PC-9 (cell line): ENCODE results near the gene MORC2. TPM values are rescaled to one million over a fixed set of nuclear protein-coding genes. Genes with fewer than 3 reads are reported as not detected.

Experiments
- BruUV-seq: library from RNA; stranded (reverse); fragments of 400-500 nt; replicated peaks from 2 replicates; lab custom pipeline; 2021; lab: Mats Ljungman, UMichigan
- CTCF ChIA-PET: fragments of 300-600 bp; sonication (Branson Sonifier 250); formaldehyde crosslinking; loops from one replicate; lab custom pipeline; 2022; ENCODE audit warnings: antibody characterized with exemption; lab: Charles Lee
- POLR2A ChIA-PET: fragments of 300-600 bp; sonication (Branson Sonifier 250); formaldehyde crosslinking; loops from one replicate; lab custom pipeline; 2022; ENCODE audit warnings: antibody characterized with exemption; ENCODE audit not compliant: unreplicated experiment; lab: Charles Lee
- DNase-seq, 2 experiments: peaks; one replicate each; pipeline versions ENCODE4 v3.0.0 to v3.0.0-alpha.2; 2015 to 2022; ENCODE audit warnings: mixed read lengths in 1 of 2
- H2AFZ ChIP-seq: fragments of 200-600 bp; sonication (generic); 2 replicates; pipeline ENCODE4 v1.8.1; 2017; ENCODE audit warnings: antibody characterized with exemption
- H3F3A ChIP-seq: fragments of 200-600 bp; sonication (generic); 2 replicates; pipeline ENCODE4 v1.8.1; 2017; ENCODE audit warnings: antibody characterized with exemption, mild to moderate bottlenecking, low read depth; ENCODE audit not compliant: insufficient read depth
- H3K27ac ChIP-seq: fragments of 200-600 bp; sonication (generic); 2 replicates; pipeline ENCODE4 v1.6.1; 2016; ENCODE audit warnings: mixed run types
- H3K27me3 ChIP-seq: fragments of 200-600 bp; sonication (generic); 2 replicates; pipeline ENCODE4 v1.6.1; 2016; ENCODE audit warnings: low read depth, mixed run types; ENCODE audit not compliant: insufficient read depth
- H3K36me3 ChIP-seq: fragments of 200-600 bp; sonication (generic); 2 replicates; pipeline ENCODE4 v1.6.1; 2016; ENCODE audit warnings: low read depth, mixed run types
- H3K4me1 ChIP-seq: fragments of 200-600 bp; sonication (generic); replicated peaks from 2 replicates; pipeline ENCODE4 v1.6.1; 2016; ENCODE audit warnings: mixed run types; ENCODE audit not compliant: insufficient read depth
- H3K4me2 ChIP-seq: fragments of 200-600 bp; sonication (generic); 2 replicates; pipeline ENCODE4 v1.6.1; 2017; ENCODE audit warnings: mixed run types
- H3K4me3 ChIP-seq: fragments of 200-600 bp; sonication (generic); 2 replicates; pipeline ENCODE4 v1.6.1; 2016; ENCODE audit warnings: mixed run types
- H3K79me2 ChIP-seq: fragments of 200-600 bp; sonication (generic); 2 replicates; pipeline ENCODE4 v1.6.1; 2017; ENCODE audit warnings: low read depth, mixed run types
- H3K9me2 ChIP-seq: fragments of 200-600 bp; sonication (generic); 2 replicates; pipeline ENCODE4 v1.8.1; 2017; ENCODE audit warnings: mild to moderate bottlenecking; ENCODE audit not compliant: insufficient read depth
- H3K9me3 ChIP-seq: fragments of 200-600 bp; sonication (generic); 2 replicates; pipeline ENCODE4 v1.8.1; 2016; ENCODE audit warnings: low read depth; ENCODE audit not compliant: insufficient read depth
- H4K20me1 ChIP-seq: fragments of 200-600 bp; sonication (generic); 2 replicates; pipeline ENCODE4 v1.8.1; 2017; ENCODE audit not compliant: insufficient read depth
- EZH2 ChIP-seq: fragments of 200-600 bp; sonication (generic); IDR thresholded peaks from 2 replicates; pipeline ENCODE4 v1.8.0; 2017; ENCODE audit warnings: antibody characterized with exemption, low read depth
- intact Hi-C: fragments of 100-400 bp; cut with micrococcal nuclease; formaldehyde crosslinking; loops from one replicate; pipeline ENCODE4 v1.10.0; 2022; ENCODE audit not compliant: unreplicated experiment
- total RNA-seq: library from RNA; stranded (reverse); gene quantifications from 2 replicates; pipeline ENCODE4 v1.2.3, GENCODE V29; 2021
- TF ChIP-seq, protein P1 (sequence below): fragments of 200-600 bp; sonication (generic); conservative IDR thresholded peaks from 2 replicates; pipeline ENCODE4 v1.6.1; 2017; ENCODE audit warnings: mixed run types, antibody characterized with exemption, mild to moderate bottlenecking, moderate library complexity

Gene MORC2
- total RNA-seq, 1 experiment from 2014 or later, result 39.8 TPM

DNA sequence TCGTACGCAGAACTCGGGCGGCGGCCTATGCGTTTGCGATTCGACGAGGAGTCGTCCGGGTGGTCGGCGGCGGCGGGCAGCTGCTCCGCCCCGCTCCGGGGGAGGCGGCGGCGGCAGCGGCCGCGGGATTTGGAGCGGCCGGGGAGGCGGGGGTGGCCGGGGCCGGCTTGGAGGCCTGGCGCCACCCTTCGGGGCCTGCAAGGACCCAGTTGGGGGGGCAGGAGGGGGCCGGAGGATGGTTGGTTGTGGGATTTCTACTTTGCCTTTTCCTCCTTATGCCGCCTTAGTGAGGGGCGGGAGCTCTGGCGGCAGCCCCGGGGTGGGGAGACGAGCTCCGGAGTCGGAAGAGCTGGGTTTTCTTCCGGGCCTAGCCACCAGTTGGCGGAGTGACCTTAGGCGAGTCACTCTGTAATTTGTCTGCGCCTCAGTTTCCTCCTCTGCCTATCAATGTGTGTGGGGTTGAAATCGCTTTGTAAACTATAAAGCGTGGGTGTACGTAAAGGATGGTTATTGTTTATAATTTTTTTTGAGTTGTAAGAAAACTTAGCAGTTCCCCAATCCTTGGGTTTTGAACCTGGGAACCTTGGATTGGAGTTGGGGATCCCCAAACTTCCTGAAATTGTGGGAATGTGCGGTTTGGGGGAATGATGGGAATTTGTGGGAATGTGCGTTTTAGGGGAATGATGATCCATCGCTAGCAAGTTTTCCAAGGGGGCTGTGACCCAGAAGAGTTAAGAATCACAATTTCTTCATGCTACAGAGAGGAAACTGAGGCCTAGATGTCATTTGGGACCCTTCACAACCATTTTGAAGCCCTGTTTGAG lies 1.2 kb upstream of the MORC2 start:
- peaks cover 75% of the 10 kb centered on the region for H3K36me3 ChIP-seq
- no peaks in the 10 kb centered on the region for H3K9me2 ChIP-seq
- H3K79me2 ChIP-seq, result peaks cover 94% of the 10 kb centered on the region
- H3K4me1 ChIP-seq, result peaks cover 32% of the 10 kb centered on the region; the same call in 1 of the 2 replicates
- H3K27ac ChIP-seq, result peak overlapping the region; percentile 78
- H3K4me2 ChIP-seq, result peak overlapping the region; percentile 88
- ChIA-PET POLR2A (interaction anchor here (0.5 to 1.0 kb wide), 7 partner anchors 67 to 1884 kb away, joined by 3 to 7 read pairs (median 6); no protein-coding TSS in a partner anchor), CTCF (interaction anchor here (0.6 kb wide), 1 partner anchor 334 kb away, joined by 5 read pairs; the partner anchor contains the start of gene SLC35E4)
- H4K20me1 ChIP-seq, result no peaks in the 10 kb centered on the region
- TF ChIP-seq, protein P1, sequence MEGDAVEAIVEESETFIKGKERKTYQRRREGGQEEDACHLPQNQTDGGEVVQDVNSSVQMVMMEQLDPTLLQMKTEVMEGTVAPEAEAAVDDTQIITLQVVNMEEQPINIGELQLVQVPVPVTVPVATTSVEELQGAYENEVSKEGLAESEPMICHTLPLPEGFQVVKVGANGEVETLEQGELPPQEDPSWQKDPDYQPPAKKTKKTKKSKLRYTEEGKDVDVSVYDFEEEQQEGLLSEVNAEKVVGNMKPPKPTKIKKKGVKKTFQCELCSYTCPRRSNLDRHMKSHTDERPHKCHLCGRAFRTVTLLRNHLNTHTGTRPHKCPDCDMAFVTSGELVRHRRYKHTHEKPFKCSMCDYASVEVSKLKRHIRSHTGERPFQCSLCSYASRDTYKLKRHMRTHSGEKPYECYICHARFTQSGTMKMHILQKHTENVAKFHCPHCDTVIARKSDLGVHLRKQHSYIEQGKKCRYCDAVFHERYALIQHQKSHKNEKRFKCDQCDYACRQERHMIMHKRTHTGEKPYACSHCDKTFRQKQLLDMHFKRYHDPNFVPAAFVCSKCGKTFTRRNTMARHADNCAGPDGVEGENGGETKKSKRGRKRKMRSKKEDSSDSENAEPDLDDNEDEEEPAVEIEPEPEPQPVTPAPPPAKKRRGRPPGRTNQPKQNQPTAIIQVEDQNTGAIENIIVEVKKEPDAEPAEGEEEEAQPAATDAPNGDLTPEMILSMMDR, result no peak
- no peak for TF ChIP-seq EZH2
- H3K27me3 ChIP-seq, result no peaks in the 10 kb centered on the region
- peak overlapping the region; percentile 89 for H3K4me3 ChIP-seq
- BruUV-seq, result TSS peak; percentile 37
- peaks cover 61% of the 10 kb centered on the region for H3K9me3 ChIP-seq
- DNase-seq, result peak in 1 of 2 experiments; percentile 44
- intact Hi-C loops, result loop anchor here (1.0 kb wide), 1 partner anchor 112 kb away; the partner anchor contains the start of gene SMTN
- peak overlapping the region; percentile 80 for H2AFZ ChIP-seq
- no peaks in the 10 kb centered on the region; the same call in 1 of the 2 replicates for H3F3A ChIP-seq

DNA sequence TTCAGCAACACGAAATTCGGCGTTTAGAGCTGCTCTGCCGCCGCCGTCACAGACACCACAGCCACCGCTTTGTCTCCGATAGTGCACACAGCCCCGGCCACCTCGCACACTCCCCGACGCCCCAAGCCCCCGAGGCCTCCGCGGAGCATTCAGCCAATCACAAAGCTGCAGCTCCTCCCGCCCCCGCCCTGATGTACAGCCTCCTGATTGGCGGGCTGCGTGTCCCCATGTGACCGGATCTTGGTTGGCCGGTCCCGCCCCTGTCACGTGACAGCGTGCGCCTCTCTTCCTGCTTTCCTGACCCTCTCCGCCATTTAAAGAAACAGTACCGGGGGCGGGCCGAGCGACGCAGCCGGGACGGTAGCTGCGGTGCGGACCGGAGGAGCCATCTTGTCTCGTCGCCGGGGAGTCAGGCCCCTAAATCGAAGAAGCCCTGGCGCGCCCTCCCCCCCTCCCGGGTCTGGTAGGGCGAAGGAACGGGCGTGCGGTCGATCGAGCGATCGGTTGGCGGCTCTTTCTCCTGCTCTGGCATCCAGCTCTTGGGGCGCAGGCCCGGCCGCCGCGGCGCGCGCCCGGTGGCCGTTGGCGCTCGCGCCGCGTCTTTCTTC lies 454 bp upstream of the MORC2 start, which contains the start of gene TUG1:
Gene TUG1 (plus strand): TSS at position 342 of the 608 bp plus-strand sequence.
- Histone ChIP-seq H3K27ac (peak within 1 kb of the TSS; percentile 78), H4K20me1 (no peaks in the 10 kb centered on the region), H2AFZ (peak within 1 kb of the TSS; percentile 80), H3K79me2 (peaks cover 94% of the 10 kb centered on the region), H3K9me3 (peaks cover 54% of the 10 kb centered on the region), H3K4me3 (peak within 1 kb of the TSS; percentile 89), H3K36me3 (peaks cover 69% of the 10 kb centered on the region), H3K4me1 (peaks cover 32% of the 10 kb centered on the region; the same call in 1 of the 2 replicates), H3F3A (no peaks in the 10 kb centered on the region; the same call in 1 of the 2 replicates), H3K9me2 (no peaks in the 10 kb centered on the region), H3K27me3 (no peaks in the 10 kb centered on the region), H3K4me2 (peak within 1 kb of the TSS; percentile 88)
- ChIA-PET CTCF (interaction anchor here (0.6 to 1.3 kb wide), 3 partner anchors 138 to 1724 kb away, joined by 3 to 5 read pairs (median 4); partner anchors contain the start of genes SELENOM and SLC35E4), POLR2A (interaction anchor here (0.6 to 1.2 kb wide), 8 partner anchors 86 to 1884 kb away, joined by 5 to 9 read pairs (median 7); no protein-coding TSS in a partner anchor)
- intact Hi-C loops, result loop anchor here (1.0 kb wide), 1 partner anchor 112 kb away; the partner anchor contains the start of gene SMTN
- no peak for TF ChIP-seq EZH2
- TF ChIP-seq, protein P1, result no peak
- no TSS peak for BruUV-seq
- DNase-seq, result peak; percentile 95 to 97

DNA sequence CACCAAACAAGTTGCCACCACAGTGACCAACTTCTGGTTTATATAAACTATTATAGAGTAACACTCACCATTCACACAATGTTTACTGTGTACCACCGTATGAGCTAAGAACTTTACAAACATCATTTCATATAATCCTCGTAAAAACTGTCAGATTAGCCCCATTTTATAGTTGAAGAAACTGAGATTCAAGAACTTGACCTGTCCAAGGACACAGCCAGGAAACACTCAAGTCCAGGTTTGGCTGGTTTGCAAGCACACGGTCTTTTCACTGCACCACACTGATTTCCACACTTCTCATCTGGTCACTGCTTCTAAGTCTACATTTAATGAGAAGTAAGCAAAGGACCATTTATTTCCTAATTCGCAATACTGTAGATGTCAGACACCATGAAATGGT lies 3.7 kb downstream of the MORC2 start:
- H3F3A ChIP-seq, result no peaks in the 10 kb centered on the region; the same call in 1 of the 2 replicates
- H3K79me2 ChIP-seq, result peaks cover 61% of the 10 kb centered on the region
- TF ChIP-seq, protein P1, result no peak
- TF ChIP-seq EZH2, result no peak
- H4K20me1 ChIP-seq, result no peaks in the 10 kb centered on the region; the same call in 1 of the 2 replicates
- no peaks in the 10 kb centered on the region for H3K9me2 ChIP-seq
- BruUV-seq, result no TSS peak
- no peak for DNase-seq
- H2AFZ ChIP-seq, result no peak overlapping the region
- H3K4me1 ChIP-seq, result peaks cover 21% of the 10 kb centered on the region; the same call in 1 of the 2 replicates
- intact Hi-C loops, result no loop called here
- no peaks in the 10 kb centered on the region for H3K27me3 ChIP-seq
- H3K27ac ChIP-seq, result no peak overlapping the region
- CTCF ChIA-PET, result no interaction called here
- H3K4me2 ChIP-seq, result no peak overlapping the region
- H3K36me3 ChIP-seq, result peaks cover 32% of the 10 kb centered on the region
- POLR2A ChIA-PET, result no interaction called here
- no peak overlapping the region for H3K4me3 ChIP-seq
- H3K9me3 ChIP-seq, result peaks cover 17% of the 10 kb centered on the region; the same call in 1 of the 2 replicates
